Calu3 (cell line): Measurements from ENCODE around the gene PTGFRN. TPM values are rescaled to one million over a fixed set of nuclear protein-coding genes. Genes with fewer than 3 reads are reported as not detected.
A peak's percentile ranks its signal among the peaks of the same experiment; 100 is the strongest.

Experiments
- BruUV-seq: library from RNA; stranded (reverse); fragments of 400-500 nt; replicated peaks from 2 replicates; lab custom pipeline; 2021; lab: Mats Ljungman, UMichigan
- CTCF ChIA-PET: fragments of 300-600 bp; sonication (Branson Sonifier 250); formaldehyde crosslinking; loops from one replicate; lab custom pipeline; 2022; ENCODE audit warnings: antibody characterized with exemption; lab: Charles Lee
- DNase-seq: peaks from one replicate; pipeline ENCODE4 v3.0.0; 2022
- H3K27ac Mint-ChIP-seq: one replicate; pipeline ENCODE4 v1.8.0; 2022; ENCODE audit warnings: mixed read lengths; ENCODE audit not compliant: unreplicated experiment
- H3K27me3 Mint-ChIP-seq: one replicate; pipeline ENCODE4 v1.8.0; 2022; ENCODE audit warnings: mixed read lengths; ENCODE audit not compliant: unreplicated experiment
- H3K36me3 Mint-ChIP-seq: one replicate; pipeline ENCODE4 v1.8.0; 2022; ENCODE audit warnings: mild to moderate bottlenecking, moderate library complexity, mixed read lengths; ENCODE audit not compliant: insufficient read depth, unreplicated experiment
- H3K4me1 Mint-ChIP-seq: one replicate; pipeline ENCODE4 v1.8.0; 2022; ENCODE audit warnings: mild to moderate bottlenecking, low read depth, mixed read lengths; ENCODE audit not compliant: unreplicated experiment
- H3K4me3 Mint-ChIP-seq: one replicate; pipeline ENCODE4 v1.8.0; 2022; ENCODE audit warnings: mild to moderate bottlenecking, low read depth, moderate library complexity, mixed read lengths; ENCODE audit not compliant: unreplicated experiment
- H3K9me3 Mint-ChIP-seq: one replicate; pipeline ENCODE4 v1.8.0; 2022; ENCODE audit warnings: low read depth, mixed read lengths; ENCODE audit not compliant: unreplicated experiment
- intact Hi-C: fragments of 100-400 bp; cut with micrococcal nuclease; formaldehyde crosslinking; loops from one replicate; pipeline ENCODE4 v1.10.0; 2022; ENCODE audit not compliant: unreplicated experiment
- total RNA-seq: library from RNA; stranded (reverse); gene quantifications from 2 replicates; pipeline ENCODE4 v1.2.3, GENCODE V29; 2022
- TF ChIP-seq, protein P1 (sequence below): fragments of 200-600 bp; IDR thresholded peaks from one replicate; pipeline ENCODE4 v1.8.0; 2022; ENCODE audit warnings: antibody characterized with exemption; ENCODE audit not compliant: unreplicated experiment

The PTGFRN gene
- total RNA-seq, 1 experiment from 2014 or later: 44.6 TPM

DNA sequence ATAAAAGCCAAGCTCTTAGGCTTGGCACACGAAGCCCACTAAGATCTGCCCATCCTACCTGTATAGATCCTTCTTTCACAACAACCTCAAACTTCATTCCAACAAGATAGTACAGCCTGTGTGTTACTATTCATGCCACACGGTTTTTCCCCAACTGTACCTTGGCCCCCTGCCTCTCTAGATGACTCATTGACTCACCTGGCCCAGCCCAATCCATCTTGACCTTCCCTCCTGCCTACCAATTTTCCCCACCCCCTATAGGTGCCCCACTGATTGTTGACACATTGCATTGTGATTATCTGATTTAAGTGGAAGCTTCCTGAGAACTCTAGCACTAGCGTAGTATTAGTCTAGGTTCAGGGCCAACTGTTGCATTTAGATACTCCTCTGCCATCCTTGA, 89.9 kb downstream of the PTGFRN start:
- peaks cover 12% of the 10 kb centered on the region for H3K36me3 Mint-ChIP-seq
- TF ChIP-seq, protein P1, sequence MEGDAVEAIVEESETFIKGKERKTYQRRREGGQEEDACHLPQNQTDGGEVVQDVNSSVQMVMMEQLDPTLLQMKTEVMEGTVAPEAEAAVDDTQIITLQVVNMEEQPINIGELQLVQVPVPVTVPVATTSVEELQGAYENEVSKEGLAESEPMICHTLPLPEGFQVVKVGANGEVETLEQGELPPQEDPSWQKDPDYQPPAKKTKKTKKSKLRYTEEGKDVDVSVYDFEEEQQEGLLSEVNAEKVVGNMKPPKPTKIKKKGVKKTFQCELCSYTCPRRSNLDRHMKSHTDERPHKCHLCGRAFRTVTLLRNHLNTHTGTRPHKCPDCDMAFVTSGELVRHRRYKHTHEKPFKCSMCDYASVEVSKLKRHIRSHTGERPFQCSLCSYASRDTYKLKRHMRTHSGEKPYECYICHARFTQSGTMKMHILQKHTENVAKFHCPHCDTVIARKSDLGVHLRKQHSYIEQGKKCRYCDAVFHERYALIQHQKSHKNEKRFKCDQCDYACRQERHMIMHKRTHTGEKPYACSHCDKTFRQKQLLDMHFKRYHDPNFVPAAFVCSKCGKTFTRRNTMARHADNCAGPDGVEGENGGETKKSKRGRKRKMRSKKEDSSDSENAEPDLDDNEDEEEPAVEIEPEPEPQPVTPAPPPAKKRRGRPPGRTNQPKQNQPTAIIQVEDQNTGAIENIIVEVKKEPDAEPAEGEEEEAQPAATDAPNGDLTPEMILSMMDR: no peak
- H3K27ac Mint-ChIP-seq: peak overlapping the region; percentile 36
- peak; percentile 15 for DNase-seq
- no peaks in the 10 kb centered on the region for H3K9me3 Mint-ChIP-seq
- no peak overlapping the region for H3K4me3 Mint-ChIP-seq
- CTCF ChIA-PET: no interaction called here
- no TSS peak for BruUV-seq
- no peaks in the 10 kb centered on the region for H3K27me3 Mint-ChIP-seq
- H3K4me1 Mint-ChIP-seq: peaks cover 37% of the 10 kb centered on the region
- intact Hi-C loops: loop anchor here (5.0 kb wide), 1 partner anchor 53 kb away; no protein-coding TSS in a partner anchor

DNA sequence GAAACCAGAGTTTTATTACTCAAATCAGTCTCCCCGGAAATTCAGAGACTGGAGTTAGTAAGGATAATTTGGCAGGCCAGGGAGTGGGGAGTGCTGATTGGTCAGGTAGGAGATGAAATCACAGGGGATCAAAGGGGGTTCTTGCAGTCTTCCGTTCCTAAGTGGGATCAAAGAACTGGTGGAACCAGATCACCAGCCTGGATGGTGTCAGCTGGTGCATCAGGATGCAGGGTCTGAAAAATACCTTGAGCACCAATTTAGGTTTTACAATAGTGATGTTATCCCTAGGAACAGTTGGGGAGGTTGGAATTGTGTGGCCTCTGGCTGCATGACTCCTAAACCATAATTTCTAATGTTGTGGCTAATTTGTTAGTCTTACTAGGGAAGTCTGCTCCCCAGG, 90.4 kb downstream of the PTGFRN start:
- DNase-seq: no peak
- TF ChIP-seq, protein P1: no peak
- Mint-ChIP-seq H3K4me1 (peaks cover 37% of the 10 kb centered on the region), H3K9me3 (no peaks in the 10 kb centered on the region), H3K27ac (peak overlapping the region; percentile 36), H3K36me3 (peaks cover 12% of the 10 kb centered on the region), H3K27me3 (no peaks in the 10 kb centered on the region), H3K4me3 (no peak overlapping the region)
- CTCF ChIA-PET: no interaction called here
- no TSS peak for BruUV-seq
- intact Hi-C loops: no loop called here

DNA sequence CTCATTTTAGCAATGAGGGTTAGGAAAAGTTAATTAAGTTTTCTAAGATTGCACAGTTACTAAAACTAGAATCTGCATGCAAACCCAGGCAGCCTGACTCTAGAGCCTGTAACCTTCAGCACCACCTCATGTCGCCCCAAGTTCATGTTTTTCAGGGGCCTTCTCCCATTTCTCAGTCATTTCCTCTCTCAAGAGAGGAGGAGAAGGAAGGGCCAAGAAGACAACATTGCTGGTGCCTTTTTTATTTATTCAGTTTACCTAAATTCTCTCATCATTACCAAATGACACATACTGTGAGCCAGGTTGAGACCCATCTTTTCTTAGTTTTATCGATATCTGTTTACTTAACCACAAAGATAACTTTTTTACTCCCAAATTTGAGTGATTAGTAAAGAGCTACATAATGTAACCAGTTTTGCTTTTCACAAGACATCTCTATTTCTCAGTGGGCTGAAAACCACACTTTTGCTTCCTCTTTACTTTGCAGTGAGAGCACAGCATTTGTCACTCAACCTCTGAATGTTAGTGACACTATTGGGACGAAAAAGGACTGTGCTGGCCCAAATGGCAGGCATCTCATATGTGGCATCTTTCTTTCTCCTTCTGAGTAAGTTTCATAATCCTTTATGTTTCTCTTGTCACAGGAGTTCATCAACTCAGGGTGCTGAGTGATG, 91.7 kb downstream of the PTGFRN start, which contains the start of gene CD101:
Gene CD101, plus strand, starts transcription at position 507 of the 674 bp plus-strand sequence. Its CDS starts 58 bp downstream, at position 565.
- CTCF ChIA-PET: no interaction called here
- Mint-ChIP-seq H3K9me3 (no peaks in the 10 kb centered on the region), H3K36me3 (peaks cover 12% of the 10 kb centered on the region), H3K27me3 (no peaks in the 10 kb centered on the region), H3K4me1 (peaks cover 37% of the 10 kb centered on the region), H3K4me3 (no peak within 1 kb of the TSS), H3K27ac (no peak within 1 kb of the TSS)
- DNase-seq: no peak
- no TSS peak for BruUV-seq
- TF ChIP-seq, protein P1: no peak
- intact Hi-C loops: no loop called here

DNA sequence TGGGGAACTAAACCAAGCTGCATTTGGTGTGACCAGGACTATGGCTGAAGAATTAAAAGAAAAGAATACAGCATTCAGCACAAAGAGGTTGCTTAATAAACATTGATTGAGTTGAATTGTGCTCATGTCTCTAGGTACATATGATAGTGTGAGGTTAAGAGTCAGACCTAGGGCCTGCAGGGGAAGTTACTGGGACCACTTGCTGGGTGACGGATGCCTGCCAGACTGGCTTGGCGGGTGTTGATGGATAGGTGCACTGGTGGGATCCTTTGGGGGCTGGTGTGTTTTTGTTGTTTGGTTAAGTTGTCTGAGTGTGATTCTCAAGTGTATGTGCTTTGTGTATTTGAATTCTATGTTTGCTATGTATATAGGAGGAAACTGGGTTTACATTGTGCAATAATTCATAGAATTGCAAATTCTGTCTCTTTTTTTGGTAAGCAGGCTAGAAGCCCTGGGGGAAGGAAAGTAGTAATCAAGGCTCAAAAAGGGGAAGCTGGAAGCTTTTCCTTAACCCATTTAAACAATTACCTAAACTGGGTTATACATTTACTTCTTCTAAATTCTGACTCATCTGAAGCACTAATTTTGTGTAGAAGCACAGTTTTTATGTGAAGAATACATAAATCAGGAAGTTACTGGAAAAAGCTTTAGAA, 93.6 kb downstream of the PTGFRN start:
- Mint-ChIP-seq H3K27me3 (no peaks in the 10 kb centered on the region), H3K4me1 (peaks cover 24% of the 10 kb centered on the region), H3K36me3 (peaks cover 12% of the 10 kb centered on the region), H3K9me3 (no peaks in the 10 kb centered on the region), H3K4me3 (no peak overlapping the region), H3K27ac (no peak overlapping the region)
- no TSS peak for BruUV-seq
- CTCF ChIA-PET: no interaction called here
- TF ChIP-seq, protein P1: no peak
- DNase-seq: no peak
- intact Hi-C loops: no loop called here
